DOHH2 (cell line): Measurements from ENCODE around the gene ZBTB49.

Experiments used
- EZH2phosphoT487 ChIP-seq: fragments of 200-600 bp; sonication (generic); IDR thresholded peaks from 2 replicates; pipeline ENCODE4 v1.6.1; 2017; ENCODE audit warnings: borderline replicate concordance, mild to moderate bottlenecking, antibody characterized with exemption, low read length, moderate library complexity, mixed read lengths
- TF ChIP-seq, protein P1 (sequence below): fragments of 200-600 bp; sonication (generic); IDR thresholded peaks from one replicate; pipeline ENCODE4 v1.5.1; 2014; ENCODE audit warnings: antibody characterized with exemption, mild to moderate bottlenecking, low read depth, low read length; ENCODE audit not compliant: poor library complexity, severe bottlenecking

DNA sequence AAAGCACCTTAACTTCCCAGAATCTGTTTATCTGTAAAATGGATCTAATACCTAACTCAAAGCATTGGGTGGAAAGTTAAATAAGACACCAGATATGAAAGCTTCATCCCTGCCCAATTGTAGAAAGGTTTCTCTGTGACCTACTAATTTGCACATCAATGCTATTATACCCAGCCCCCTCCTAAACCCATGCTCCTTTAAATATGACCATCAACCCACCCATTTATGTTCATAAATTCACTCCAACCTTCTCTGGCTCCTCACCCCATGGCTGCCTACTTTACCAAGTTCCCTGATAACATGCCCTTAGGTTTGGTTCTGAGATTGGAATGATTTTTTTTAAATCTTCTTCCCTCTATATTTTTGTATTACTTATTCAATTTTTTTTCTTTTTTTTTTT is 2.0 kb upstream of the ZBTB49 start:
- TF ChIP-seq, protein P1, sequence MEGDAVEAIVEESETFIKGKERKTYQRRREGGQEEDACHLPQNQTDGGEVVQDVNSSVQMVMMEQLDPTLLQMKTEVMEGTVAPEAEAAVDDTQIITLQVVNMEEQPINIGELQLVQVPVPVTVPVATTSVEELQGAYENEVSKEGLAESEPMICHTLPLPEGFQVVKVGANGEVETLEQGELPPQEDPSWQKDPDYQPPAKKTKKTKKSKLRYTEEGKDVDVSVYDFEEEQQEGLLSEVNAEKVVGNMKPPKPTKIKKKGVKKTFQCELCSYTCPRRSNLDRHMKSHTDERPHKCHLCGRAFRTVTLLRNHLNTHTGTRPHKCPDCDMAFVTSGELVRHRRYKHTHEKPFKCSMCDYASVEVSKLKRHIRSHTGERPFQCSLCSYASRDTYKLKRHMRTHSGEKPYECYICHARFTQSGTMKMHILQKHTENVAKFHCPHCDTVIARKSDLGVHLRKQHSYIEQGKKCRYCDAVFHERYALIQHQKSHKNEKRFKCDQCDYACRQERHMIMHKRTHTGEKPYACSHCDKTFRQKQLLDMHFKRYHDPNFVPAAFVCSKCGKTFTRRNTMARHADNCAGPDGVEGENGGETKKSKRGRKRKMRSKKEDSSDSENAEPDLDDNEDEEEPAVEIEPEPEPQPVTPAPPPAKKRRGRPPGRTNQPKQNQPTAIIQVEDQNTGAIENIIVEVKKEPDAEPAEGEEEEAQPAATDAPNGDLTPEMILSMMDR, result no peak
- no peak for TF ChIP-seq EZH2phosphoT487
